Natural killer cell treated with Interleukin-12 subunit alpha and Interleukin-12 subunit beta and Interleukin-15 and Interleukin-18, amount 100 ng/mL, for 72 hours (primary cell): ENCODE data around the gene SPATA6L. TPM values are rescaled to one million over a fixed set of nuclear protein-coding genes. Genes with fewer than 3 reads are reported as not detected.

Source experiments
- ATAC-seq, 2 donors: fragments of 150-1000 bp; cut with Tn5 transposase in 1 of 2; sonication (Bioruptor Pico), chemical (Tn5 transposase) in 1 of 2; 2 replicates each; pipeline ENCODE4 v1.10.0; 2021
- DNase-seq: peaks from one replicate; pipeline ENCODE4 v3.0.0; 2022; ENCODE audit warnings: low spot score
- H3K27ac Mint-ChIP-seq, 2 donors: 1 replicate in 1 of 2; 2 replicates in 1 of 2; pipeline ENCODE4 v1.8.0; 2022; ENCODE audit warnings: mixed read lengths in 2 of 2, mild to moderate bottlenecking in 1 of 2, moderate library complexity in 1 of 2
- H3K27me3 Mint-ChIP-seq, 2 donors: 1 replicate in 1 of 2; 2 replicates in 1 of 2; pipeline ENCODE4 v1.8.0; 2022; ENCODE audit warnings: mixed read lengths in 2 of 2
- H3K36me3 Mint-ChIP-seq: one replicate; pipeline ENCODE4 v1.8.0; 2022; ENCODE audit warnings: mixed read lengths
- H3K4me1 Mint-ChIP-seq, 2 donors: 1 replicate in 1 of 2; 2 replicates in 1 of 2; pipeline ENCODE4 v1.8.0; 2022; ENCODE audit warnings: low read depth in 2 of 2, mixed read lengths in 2 of 2, mild to moderate bottlenecking in 1 of 2
- H3K4me3 Mint-ChIP-seq: one replicate; pipeline ENCODE4 v1.8.0; 2022; ENCODE audit warnings: mixed read lengths
- H3K9me3 Mint-ChIP-seq: 2 replicates; pipeline ENCODE4 v1.8.0; 2022; ENCODE audit warnings: mixed read lengths
- total RNA-seq, 2 donors: library from RNA; stranded (reverse); gene quantifications; one replicate each; pipeline ENCODE4 v1.2.3, GENCODE V29; 2022

Gene SPATA6L
- total RNA-seq, 2 donors from 2014 or later, result 0.78 to 2.6 TPM

DNA sequence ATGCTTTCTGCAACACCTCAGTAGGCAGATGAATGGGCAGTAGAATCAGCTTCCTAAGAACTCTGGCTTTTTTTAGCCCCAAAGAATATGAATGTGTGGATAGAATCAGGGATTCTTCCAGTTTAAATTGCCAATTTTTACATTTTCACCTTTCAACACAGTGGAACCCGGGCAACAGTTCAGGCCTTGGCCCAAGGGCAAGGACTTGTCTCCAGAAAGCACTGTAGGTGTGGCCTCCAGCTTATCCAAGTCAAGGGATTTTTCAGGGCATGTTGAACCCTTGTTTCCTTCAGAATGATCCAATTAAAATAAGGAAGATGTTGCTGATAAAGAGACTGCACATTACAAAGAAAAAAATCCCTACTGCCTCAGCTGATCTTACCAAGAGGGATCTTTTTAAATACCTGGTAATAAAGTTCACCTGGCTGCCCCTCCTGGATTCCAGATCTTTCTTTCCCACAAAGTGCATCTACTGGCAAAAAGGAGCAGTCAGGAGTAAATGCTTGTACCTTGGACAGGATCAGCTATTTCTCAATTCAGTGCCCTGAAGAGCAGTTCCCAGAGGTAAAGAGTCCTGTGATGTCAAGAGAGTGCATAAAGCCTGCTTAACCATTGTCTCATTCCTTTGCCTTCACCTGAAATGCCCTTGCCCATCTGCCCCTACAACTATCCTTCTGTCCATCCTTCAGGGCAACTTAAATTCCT lies 84.3 kb downstream of the SPATA6L start:
- Mint-ChIP-seq H3K4me3 (no peak overlapping the region), H3K36me3 (no peaks in the 10 kb centered on the region), H3K27me3 (peaks cover 7 to 8% of the 10 kb centered on the region in 2 donors), H3K9me3 (no peaks in the 10 kb centered on the region), H3K4me1 (no peaks in the 10 kb centered on the region), H3K27ac (no peak overlapping the region)
- no peak for ATAC-seq
- DNase-seq, result no peak

DNA sequence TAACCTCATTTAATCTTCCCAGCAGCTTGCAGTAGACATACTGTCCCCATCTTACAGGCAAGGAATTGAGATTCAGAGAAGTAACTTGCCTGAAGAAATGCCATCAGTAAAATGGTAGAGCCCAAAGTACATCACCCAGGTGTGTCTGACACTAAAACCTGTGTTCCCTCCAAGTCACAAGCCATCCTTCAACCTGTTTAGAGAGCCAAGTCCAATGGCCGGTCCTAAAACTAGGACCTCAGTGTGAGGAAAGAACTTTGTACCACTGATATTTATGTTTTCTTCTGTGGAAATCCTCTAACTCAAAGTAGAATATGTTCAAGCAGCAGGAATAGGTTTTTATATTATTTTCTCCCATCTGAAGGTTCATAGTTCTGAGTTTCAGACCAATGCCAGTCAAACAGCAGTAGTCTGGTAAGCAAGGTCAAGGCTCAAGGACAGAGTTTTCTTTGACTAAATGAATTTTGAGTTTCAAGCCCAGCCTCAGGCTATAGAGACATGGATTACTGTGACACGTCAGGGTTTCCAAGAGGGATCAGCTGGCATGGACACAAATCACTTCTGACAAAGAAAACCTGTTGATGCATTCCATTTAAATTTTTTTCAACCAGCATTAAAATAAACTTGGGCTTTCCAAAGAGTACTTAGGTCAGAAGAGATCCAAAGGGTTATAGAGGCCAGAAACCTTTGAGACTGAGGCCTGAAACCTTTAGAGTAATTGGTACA lies 85.1 kb downstream of the SPATA6L start:
- no peak overlapping the region for H3K27ac Mint-ChIP-seq
- H3K27me3 Mint-ChIP-seq, result peaks cover 8 to 10% of the 10 kb centered on the region in 2 donors
- H3K36me3 Mint-ChIP-seq, result no peaks in the 10 kb centered on the region
- ATAC-seq, result no peak
- H3K9me3 Mint-ChIP-seq, result no peaks in the 10 kb centered on the region
- no peak for DNase-seq
- H3K4me3 Mint-ChIP-seq, result no peak overlapping the region
- H3K4me1 Mint-ChIP-seq, result no peaks in the 10 kb centered on the region

DNA sequence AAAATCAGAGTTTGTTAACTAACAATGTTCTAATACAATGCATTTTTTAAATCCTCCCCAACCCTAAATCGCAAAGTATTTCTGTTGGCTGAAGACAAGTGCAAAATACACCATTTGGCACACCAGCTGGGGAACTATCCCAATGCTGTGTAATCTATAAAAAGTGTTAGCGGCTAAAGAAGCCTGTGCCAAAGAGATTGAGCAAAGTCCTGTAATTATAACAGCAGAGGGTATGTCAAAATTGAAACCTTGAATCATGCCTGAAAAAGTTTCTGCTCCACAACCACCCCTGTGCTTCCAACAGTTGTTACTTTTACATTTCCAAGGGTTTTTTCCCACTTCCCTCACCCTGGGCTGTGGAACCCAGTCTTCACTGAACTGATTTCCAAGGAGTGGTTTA lies 87.3 kb downstream of the SPATA6L start:
- peaks cover 0 to 4% of the 10 kb centered on the region in 2 donors for H3K4me1 Mint-ChIP-seq
- no peak for DNase-seq
- no peak for ATAC-seq
- no peak overlapping the region for H3K4me3 Mint-ChIP-seq
- H3K27me3 Mint-ChIP-seq, result peaks cover 8 to 10% of the 10 kb centered on the region in 2 donors
- no peak overlapping the region for H3K27ac Mint-ChIP-seq
- H3K36me3 Mint-ChIP-seq, result no peaks in the 10 kb centered on the region
- H3K9me3 Mint-ChIP-seq, result no peaks in the 10 kb centered on the region

DNA sequence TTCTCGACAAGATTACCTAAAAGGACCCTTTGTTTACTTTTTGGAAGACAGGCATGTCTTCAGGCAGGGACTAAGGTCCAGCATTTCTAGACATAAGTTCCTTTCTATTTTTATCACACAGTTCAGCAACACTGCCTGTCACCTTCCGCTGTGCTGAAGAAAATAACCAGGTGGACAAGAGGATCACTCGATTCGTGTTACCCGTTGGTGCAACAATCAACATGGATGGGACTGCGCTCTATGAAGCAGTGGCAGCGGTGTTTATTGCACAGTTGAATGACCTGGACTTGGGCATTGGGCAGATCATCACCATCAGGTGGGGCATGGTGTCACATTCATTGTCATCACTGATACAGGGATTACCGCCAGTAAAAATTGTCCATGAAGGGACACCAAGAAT lies 89.8 kb downstream of the SPATA6L start:
- H3K27me3 Mint-ChIP-seq, result peaks cover 8 to 11% of the 10 kb centered on the region in 2 donors
- DNase-seq, result no peak
- no peak overlapping the region for H3K4me3 Mint-ChIP-seq
- no peak for ATAC-seq
- no peaks in the 10 kb centered on the region for H3K9me3 Mint-ChIP-seq
- no peaks in the 10 kb centered on the region for H3K36me3 Mint-ChIP-seq
- peaks cover 4 to 10% of the 10 kb centered on the region in 2 donors for H3K4me1 Mint-ChIP-seq
- H3K27ac Mint-ChIP-seq, result no peak overlapping the region

DNA sequence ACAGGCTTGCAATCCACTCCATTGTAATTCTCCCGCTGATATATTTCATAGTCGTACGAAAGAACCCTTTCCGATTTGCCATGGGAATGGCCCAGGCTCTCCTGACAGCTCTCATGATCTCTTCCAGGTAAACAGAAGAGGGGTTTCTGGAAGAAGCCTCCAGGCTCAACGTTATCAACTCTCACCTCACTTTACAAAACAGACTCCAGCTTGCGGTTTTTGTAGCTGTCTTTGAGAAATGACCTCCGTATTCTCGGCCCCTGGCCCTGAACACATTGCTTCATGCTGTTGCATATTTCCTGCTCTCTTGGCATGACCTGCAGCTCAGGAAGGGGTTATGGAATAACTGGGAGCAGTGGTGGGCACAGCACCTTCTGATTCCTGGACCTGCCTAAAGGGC lies 90.3 kb downstream of the SPATA6L start:
- H3K9me3 Mint-ChIP-seq, result no peaks in the 10 kb centered on the region
- H3K27ac Mint-ChIP-seq, result no peak overlapping the region
- DNase-seq (no peak), ATAC-seq (no peak)
- peaks cover 4 to 10% of the 10 kb centered on the region in 2 donors for H3K4me1 Mint-ChIP-seq
- H3K27me3 Mint-ChIP-seq, result peaks cover 8 to 11% of the 10 kb centered on the region in 2 donors
- H3K4me3 Mint-ChIP-seq, result no peak overlapping the region
- H3K36me3 Mint-ChIP-seq, result no peaks in the 10 kb centered on the region

DNA sequence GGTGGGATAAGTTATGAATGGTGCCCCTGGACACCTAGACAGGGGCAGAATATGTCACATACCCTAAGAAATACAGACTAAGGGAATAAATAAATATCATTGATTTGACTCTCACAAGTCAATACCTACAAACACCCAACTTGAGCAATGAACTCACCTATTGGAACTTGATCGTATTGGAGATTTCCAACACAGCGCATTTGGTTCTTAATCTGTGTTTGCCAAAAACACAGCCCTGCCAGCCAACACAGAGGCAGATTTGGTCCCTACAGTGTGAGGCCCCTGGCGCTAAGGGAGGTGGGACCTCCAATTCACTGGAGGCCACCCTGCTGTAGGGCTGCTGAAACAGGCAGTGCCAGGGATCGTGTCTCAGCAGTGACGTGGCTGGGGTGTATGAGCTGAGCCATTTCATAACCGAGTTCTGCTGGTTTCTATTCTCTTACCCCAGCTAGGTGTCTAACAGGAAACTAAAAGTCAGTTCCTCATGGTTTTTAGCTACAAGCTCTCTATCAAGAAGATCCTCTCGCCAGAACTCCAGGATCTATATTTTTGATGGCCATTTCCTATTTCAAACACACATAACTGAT lies 91.5 kb downstream of the SPATA6L start:
- Mint-ChIP-seq H3K27ac (no peak overlapping the region), H3K9me3 (no peaks in the 10 kb centered on the region), H3K4me3 (no peak overlapping the region), H3K36me3 (no peaks in the 10 kb centered on the region), H3K4me1 (peaks cover 4 to 10% of the 10 kb centered on the region in 2 donors), H3K27me3 (peaks cover 8 to 11% of the 10 kb centered on the region in 2 donors)
- ATAC-seq (peak; percentile 28 to 55), DNase-seq (no peak)

DNA sequence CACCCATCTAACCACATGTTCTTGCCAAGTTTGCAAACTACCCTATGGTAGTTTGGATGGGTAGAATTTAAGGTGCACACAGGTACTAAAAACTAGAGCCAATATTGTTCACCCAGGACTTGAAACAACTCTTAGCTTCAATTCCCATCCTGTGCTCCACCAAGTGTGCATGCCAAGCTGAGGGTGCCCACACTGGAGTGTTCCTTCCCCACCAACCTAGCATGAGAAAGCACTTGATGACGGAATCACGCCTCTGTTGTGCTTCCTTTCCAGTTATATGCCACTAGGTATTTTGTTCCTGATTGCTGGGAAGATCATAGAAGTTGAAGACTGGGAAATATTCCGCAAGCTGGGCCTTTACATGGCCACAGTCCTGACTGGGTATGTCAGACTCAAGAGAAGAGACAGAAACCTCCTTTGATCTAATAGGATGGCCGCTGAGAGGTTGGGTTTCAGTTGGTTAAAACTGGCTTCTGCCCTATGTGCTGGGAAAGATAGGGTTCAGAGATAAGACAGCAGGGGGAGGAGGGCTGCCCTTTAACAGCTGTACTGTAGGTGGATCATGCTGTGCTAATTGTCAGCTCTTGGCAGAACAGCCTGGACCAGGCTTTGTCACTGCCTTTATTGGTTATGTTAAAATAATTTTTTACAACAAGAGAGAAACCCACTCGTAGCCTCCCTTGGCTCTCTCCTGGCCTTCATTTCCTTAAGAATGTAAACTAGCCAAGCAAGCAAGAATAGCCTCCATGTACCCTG lies 92.5 kb downstream of the SPATA6L start:
- ATAC-seq (peak in 1 of 2 donors; percentile 9), DNase-seq (no peak)
- no peaks in the 10 kb centered on the region for H3K36me3 Mint-ChIP-seq
- no peak overlapping the region for H3K4me3 Mint-ChIP-seq
- peaks cover 8 to 11% of the 10 kb centered on the region in 2 donors for H3K27me3 Mint-ChIP-seq
- no peak overlapping the region for H3K27ac Mint-ChIP-seq
- H3K9me3 Mint-ChIP-seq, result no peaks in the 10 kb centered on the region
- H3K4me1 Mint-ChIP-seq, result peaks cover 4 to 10% of the 10 kb centered on the region in 2 donors

DNA sequence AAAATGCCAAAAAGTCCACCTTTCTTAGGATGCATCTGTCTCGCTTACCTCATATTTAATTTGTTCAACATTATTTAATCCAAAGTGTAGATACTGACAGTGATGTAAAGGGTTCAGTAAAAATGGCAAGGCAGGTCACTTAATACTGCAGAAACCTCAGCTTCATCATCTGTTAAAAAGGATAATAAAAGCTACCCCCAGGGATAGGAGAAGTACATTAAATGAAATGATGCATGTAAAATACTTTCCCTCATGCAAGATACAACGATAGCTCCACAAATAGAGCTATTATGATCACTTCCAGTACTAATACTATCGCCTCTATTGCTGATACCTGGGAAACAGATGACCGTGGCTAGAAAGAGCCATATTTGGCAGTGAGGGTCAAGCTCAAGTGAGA lies 93.1 kb downstream of the SPATA6L start:
- DNase-seq (no peak), ATAC-seq (no peak)
- Mint-ChIP-seq H3K36me3 (no peaks in the 10 kb centered on the region), H3K27ac (no peak overlapping the region), H3K4me3 (no peak overlapping the region), H3K4me1 (peaks cover 4 to 10% of the 10 kb centered on the region in 2 donors), H3K27me3 (peaks cover 4 to 9% of the 10 kb centered on the region in 2 donors), H3K9me3 (no peaks in the 10 kb centered on the region)

DNA sequence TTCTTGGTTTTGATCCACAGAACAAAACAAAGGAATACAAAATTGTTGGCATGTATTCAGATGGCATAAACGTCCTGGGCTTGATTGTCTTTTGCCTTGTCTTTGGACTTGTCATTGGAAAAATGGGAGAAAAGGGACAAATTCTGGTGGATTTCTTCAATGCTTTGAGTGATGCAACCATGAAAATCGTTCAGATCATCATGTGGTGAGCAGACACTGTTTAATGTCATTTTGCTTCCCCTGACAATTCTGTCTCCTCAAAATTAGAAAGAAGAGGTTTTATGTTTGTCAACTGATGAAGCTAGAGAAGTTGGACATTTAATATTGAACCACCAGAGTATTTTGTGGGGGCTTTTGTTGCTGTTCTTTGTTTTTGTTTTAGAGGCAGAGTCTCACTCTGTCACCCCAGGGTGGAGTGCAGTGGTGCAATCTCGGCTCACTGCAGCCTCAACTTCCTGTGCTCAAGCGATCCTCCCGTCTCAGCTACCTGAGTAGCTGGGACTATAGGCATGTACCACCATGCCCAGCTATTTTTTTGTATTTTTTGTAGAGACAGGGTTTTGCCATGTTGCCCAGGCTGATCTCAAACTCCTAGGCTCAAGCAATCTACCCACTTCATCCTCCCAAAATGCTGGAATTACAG lies 94.0 kb downstream of the SPATA6L start:
- no peak for ATAC-seq
- Mint-ChIP-seq H3K36me3 (no peaks in the 10 kb centered on the region), H3K9me3 (no peaks in the 10 kb centered on the region)

DNA sequence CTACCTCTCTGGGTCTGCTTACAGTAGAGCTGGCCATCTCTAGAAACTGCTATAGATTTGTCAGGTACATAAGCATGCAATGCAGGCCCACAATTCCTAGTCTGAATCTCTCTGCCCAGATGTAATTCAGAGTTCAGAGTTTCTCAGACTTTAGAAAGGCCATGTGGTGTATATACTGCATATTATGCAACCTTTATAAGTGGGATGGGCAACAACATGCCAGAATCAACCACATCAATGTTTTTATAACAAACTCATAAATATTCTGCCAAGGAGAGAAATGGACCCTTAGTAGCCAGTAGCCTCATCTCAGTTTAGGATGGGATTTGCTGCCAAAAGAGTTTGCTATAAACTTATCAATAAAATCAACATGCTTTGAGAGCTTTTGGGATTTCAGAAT lies 97.2 kb downstream of the SPATA6L start:
- Mint-ChIP-seq H3K27ac (no peak overlapping the region), H3K36me3 (no peaks in the 10 kb centered on the region), H3K4me1 (peaks cover 0 to 10% of the 10 kb centered on the region in 2 donors), H3K4me3 (no peak overlapping the region), H3K9me3 (no peaks in the 10 kb centered on the region), H3K27me3 (peaks cover 0 to 5% of the 10 kb centered on the region in 2 donors)
- DNase-seq (no peak), ATAC-seq (no peak)

More for the DNA sequence above, 94.0 kb downstream of the SPATA6L start:
- H3K4me1 Mint-ChIP-seq, result peaks cover 4 to 10% of the 10 kb centered on the region in 2 donors
- no peak overlapping the region for H3K4me3 Mint-ChIP-seq
- H3K27ac Mint-ChIP-seq, result no peak overlapping the region
- DNase-seq, result no peak
- peaks cover 0 to 8% of the 10 kb centered on the region in 2 donors for H3K27me3 Mint-ChIP-seq

DNA sequence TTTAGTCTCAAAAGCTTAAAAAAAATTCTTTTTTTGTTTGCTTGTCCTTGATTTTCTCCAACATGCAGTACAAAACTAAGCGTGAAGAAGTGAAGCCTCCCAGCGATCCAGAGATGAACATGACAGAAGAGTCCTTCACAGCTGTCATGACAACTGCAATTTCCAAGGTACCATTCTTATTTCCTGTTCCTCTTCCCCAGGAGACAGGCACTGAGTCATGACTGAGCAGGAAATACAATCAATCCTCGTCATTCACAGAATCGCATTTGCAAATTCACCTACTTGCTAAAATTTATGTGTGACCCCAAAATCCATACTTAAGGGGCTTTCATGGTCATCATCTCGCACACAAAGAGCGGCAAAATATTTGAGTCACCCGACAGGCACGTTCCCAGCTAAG lies 98.7 kb downstream of the SPATA6L start:
- H3K4me3 Mint-ChIP-seq, result no peak overlapping the region
- H3K36me3 Mint-ChIP-seq, result no peaks in the 10 kb centered on the region
- H3K27ac Mint-ChIP-seq, result no peak overlapping the region
- no peaks in the 10 kb centered on the region for H3K9me3 Mint-ChIP-seq
- H3K4me1 Mint-ChIP-seq, result peaks cover 8 to 15% of the 10 kb centered on the region in 2 donors
- no peak for DNase-seq
- peaks cover 0 to 5% of the 10 kb centered on the region in 2 donors for H3K27me3 Mint-ChIP-seq
- no peak for ATAC-seq

DNA sequence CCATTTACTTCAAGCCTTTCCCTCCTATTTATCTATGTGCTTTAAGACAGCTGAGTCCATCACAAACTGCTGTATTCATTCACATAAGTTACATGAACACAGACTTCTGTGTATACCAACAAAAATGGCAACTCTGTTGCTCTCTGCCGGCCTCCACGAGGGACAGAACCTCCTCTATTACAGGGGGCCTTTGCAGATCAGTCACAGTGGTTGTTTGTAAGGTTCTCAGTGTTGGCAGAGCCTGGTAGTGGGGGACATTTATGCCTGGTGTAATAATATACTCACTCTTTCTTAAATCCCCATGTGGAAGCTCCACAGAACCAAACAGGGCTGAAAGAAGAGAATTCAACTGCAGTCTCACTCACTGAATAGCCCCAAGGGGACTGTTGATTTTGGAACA lies 99.5 kb downstream of the SPATA6L start:
- H3K4me1 Mint-ChIP-seq, result peaks cover 8 to 10% of the 10 kb centered on the region in 2 donors
- DNase-seq, result no peak
- no peaks in the 10 kb centered on the region for H3K36me3 Mint-ChIP-seq
- no peak overlapping the region for H3K27ac Mint-ChIP-seq
- H3K4me3 Mint-ChIP-seq, result no peak overlapping the region
- H3K9me3 Mint-ChIP-seq, result no peaks in the 10 kb centered on the region
- no peak for ATAC-seq
- H3K27me3 Mint-ChIP-seq, result peaks cover 0 to 2% of the 10 kb centered on the region in 2 donors

DNA sequence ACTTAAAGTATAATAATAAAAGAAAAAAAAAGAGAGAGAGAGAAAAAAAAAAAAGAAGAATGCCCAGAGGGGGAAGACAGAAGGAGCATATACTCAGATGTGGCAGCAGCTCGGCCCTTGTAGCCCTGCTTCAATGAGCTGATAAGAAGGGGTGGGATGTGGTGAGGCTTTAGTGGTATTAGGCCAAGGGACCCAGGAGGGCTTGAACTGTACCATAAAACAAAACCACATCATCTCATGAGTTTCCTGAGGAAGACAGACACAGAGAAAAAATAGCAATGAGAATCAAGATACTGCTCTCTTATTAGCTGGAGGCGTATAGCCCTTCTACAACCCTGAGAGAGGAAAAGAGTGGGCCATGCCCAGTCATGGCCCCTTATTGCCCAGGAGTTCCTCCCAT lies 103.2 kb downstream of the SPATA6L start:
- Mint-ChIP-seq H3K4me1 (peaks cover 8 to 10% of the 10 kb centered on the region in 2 donors), H3K27me3 (peaks cover 0 to 9% of the 10 kb centered on the region in 2 donors), H3K27ac (no peak overlapping the region), H3K4me3 (no peak overlapping the region), H3K36me3 (no peaks in the 10 kb centered on the region), H3K9me3 (no peaks in the 10 kb centered on the region)
- ATAC-seq (no peak), DNase-seq (no peak)
